LNCaP clone FGC (cell line): ENCODE results near the gene FBLN1.
"Not testable (repeated sequence)": the region's sequence is repeated elsewhere in the genome, so short reads cannot be mapped to it uniquely, and the experiment has no call there.

ENCODE experiments used
- DNase-seq: peaks from one replicate; pipeline ENCODE4 v3.0.0-alpha.2; 2011; ENCODE audit warnings: low read depth
- H3K4me3 ChIP-seq: 2 replicates; pipeline ENCODE4 v1.5.1; 2011; ENCODE audit warnings: mild to moderate bottlenecking, low read depth, low read length, control low read depth
- CTCF ChIP-seq: IDR thresholded peaks from 2 replicates; pipeline ENCODE4 v1.5.1; 2012; ENCODE audit warnings: mild to moderate bottlenecking; ENCODE audit not compliant: control insufficient read depth, insufficient read depth; ENCODE audit errors: extremely low read depth

FBLN1 gene

GRCh38 chr22:45493286-45493771 is 9.4 kb upstream of the FBLN1 start:
- TF ChIP-seq CTCF = no peak
- H3K4me3 ChIP-seq = no peak overlapping the region
- DNase-seq = no peak

GRCh38 chr22:45494306-45494705 is 8.4 kb upstream of the FBLN1 start:
- H3K4me3 ChIP-seq, DNase-seq: not testable (repeated sequence)

- DNase-seq, H3K4me3 ChIP-seq: not testable (repeated sequence)
Measured at GRCh38 chr22:45495616-45496015, 7.1 kb upstream of the FBLN1 start.

GRCh38 chr22:45496451-45496941 is 6.2 kb upstream of the FBLN1 start:
- no peak for DNase-seq
- TF ChIP-seq CTCF = no peak
- no peak overlapping the region for H3K4me3 ChIP-seq

- no peak for TF ChIP-seq CTCF
- H3K4me3 ChIP-seq = no peak overlapping the region
- no peak for DNase-seq
Measured at GRCh38 chr22:45497351-45498145, 5.1 kb upstream of the FBLN1 start.

- TF ChIP-seq CTCF = no peak
- no peak for DNase-seq
- no peak overlapping the region for H3K4me3 ChIP-seq
Measured at GRCh38 chr22:45499746-45500145, 2.9 kb upstream of the FBLN1 start.

DNA sequence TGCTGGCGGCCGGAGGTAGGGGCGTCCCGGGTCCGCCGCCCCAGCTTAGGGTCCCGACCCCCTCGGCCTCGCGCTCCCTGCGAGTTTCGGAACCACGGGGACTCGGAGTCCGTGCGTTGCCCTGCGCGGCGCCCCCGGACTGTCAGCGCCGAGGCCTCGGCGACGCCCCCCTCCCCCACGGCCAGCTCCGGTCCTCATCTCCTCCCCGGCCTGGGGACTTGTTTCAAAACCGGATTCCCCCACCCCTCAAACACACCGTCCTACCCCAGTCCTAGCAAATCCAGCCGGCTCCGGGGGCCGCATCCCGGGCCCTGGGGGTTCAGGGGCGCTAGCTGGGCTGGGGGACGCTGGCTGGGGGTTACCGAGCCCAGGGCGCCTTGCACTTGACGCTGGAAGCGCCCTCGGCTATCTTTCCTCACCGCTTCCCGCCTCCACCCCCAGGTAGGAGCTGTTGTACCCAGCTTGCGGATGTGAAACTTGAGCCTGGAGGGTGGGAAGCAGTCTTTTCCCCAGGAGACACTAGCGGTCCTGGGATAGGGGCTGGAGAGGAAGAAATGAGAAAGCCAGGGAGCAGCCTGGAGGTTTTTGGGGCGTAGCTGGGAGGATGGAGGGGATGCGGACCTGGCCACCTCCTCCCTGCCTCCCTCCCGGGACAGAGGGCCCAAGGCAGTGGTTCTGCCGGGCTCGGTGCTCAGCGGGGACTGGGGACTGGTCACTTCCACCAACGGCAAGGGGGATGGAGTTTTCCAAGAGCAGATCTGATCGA is 550 bp downstream of the FBLN1 start:
- H3K4me3 ChIP-seq = peak overlapping the region; percentile 34; the same call in 1 of the 2 replicates
- DNase-seq = no peak
- no peak for TF ChIP-seq CTCF
